Hepatocyte (in vitro differentiated cells): ENCODE results near the gene TUBD1. TPM values are rescaled to one million over a fixed set of nuclear protein-coding genes. Genes with fewer than 3 reads are reported as not detected.
"Not testable (repeated sequence)": the region's sequence is repeated elsewhere in the genome, so short reads cannot be mapped to it uniquely, and the experiment has no call there.

Source experiments
- DNase-seq: peaks from one replicate; pipeline ENCODE4 v3.0.0-alpha.2; 2016; ENCODE audit warnings: low spot score
- H2AFZ ChIP-seq: fragments of 200-600 bp; sonication (generic); 2 replicates; pipeline ENCODE4 v1.6.0; 2016; ENCODE audit warnings: antibody characterized with exemption, mild to moderate bottlenecking
- H3K27ac ChIP-seq: fragments of 200-600 bp; sonication (generic); 2 replicates; pipeline ENCODE4 v1.5.1; 2016; ENCODE audit warnings: mild to moderate bottlenecking
- H3K27me3 ChIP-seq: fragments of 200-600 bp; sonication (generic); 2 replicates; pipeline ENCODE4 v1.6.1; 2016
- H3K36me3 ChIP-seq: fragments of 200-600 bp; sonication (generic); replicated peaks from 2 replicates; pipeline ENCODE4 v1.5.1; 2016; ENCODE audit warnings: low read depth; ENCODE audit not compliant: insufficient read depth
- H3K4me1 ChIP-seq: fragments of 200-600 bp; sonication (generic); 2 replicates; pipeline ENCODE4 v1.5.1; 2016; ENCODE audit warnings: mild to moderate bottlenecking, moderate library complexity; ENCODE audit not compliant: insufficient read depth
- H3K4me2 ChIP-seq: fragments of 200-600 bp; sonication (generic); 2 replicates; pipeline ENCODE4 v1.6.0; 2016
- H3K4me3 ChIP-seq: fragments of 200-600 bp; sonication (generic); 2 replicates; pipeline ENCODE4 v1.5.1; 2016; ENCODE audit warnings: mild to moderate bottlenecking
- H3K79me2 ChIP-seq: fragments of 200-600 bp; sonication (generic); 2 replicates; pipeline ENCODE4 v1.6.0; 2017; ENCODE audit warnings: mild to moderate bottlenecking
- H3K9me2 ChIP-seq: fragments of 200-600 bp; sonication (generic); replicated peaks from 2 replicates; pipeline ENCODE4 v1.6.0; 2017; ENCODE audit warnings: mild to moderate bottlenecking; ENCODE audit not compliant: insufficient read depth
- H3K9me3 ChIP-seq: fragments of 200-600 bp; sonication (generic); 2 replicates; pipeline ENCODE4 v1.5.1; 2016; ENCODE audit warnings: low read depth, mild to moderate bottlenecking
- H4K20me1 ChIP-seq: fragments of 200-600 bp; sonication (generic); 2 replicates; pipeline ENCODE4 v1.6.0; 2016; ENCODE audit warnings: mild to moderate bottlenecking; ENCODE audit not compliant: insufficient read depth, poor library complexity, severe bottlenecking
- CTCF ChIP-seq: fragments of 200-600 bp; sonication (generic); IDR thresholded peaks from 2 replicates; pipeline ENCODE4 v1.5.1; 2016; ENCODE audit warnings: antibody characterized with exemption, mild to moderate bottlenecking; ENCODE audit not compliant: poor library complexity
- EZH2 ChIP-seq: fragments of 200-600 bp; sonication (generic); IDR thresholded peaks from 2 replicates; pipeline ENCODE4 v1.6.1; 2016; ENCODE audit warnings: antibody characterized with exemption, mild to moderate bottlenecking, borderline replicate concordance
- EZH2phosphoT487 ChIP-seq: fragments of 200-600 bp; sonication (generic); IDR thresholded peaks from one replicate; pipeline ENCODE4 v1.6.1; 2018; ENCODE audit warnings: antibody characterized with exemption, mild to moderate bottlenecking, low read depth, moderate library complexity; ENCODE audit not compliant: unreplicated experiment, severe bottlenecking
- WGBS: methylation state at CpG from one replicate; pipeline ENCODE4 v1.1.6; 2016; ENCODE audit warnings: low lambda C conversion rate; ENCODE audit errors: missing lambda C conversion rate; 5-methylcytosine and 5-hydroxymethylcytosine counted together
- polyA plus RNA-seq: library from polyadenylated mRNA; unstranded; fragments of >200 nt; fragmentation: Nextera tagmentation; extraction: Ambion mirVana; gene quantifications from 2 replicates; pipeline ENCODE4 v1.2.1, GENCODE V29; 2016
- total RNA-seq: library from RNA; depleted of rRNA; stranded (reverse); fragments of >200 nt; gene quantifications from 2 replicates; pipeline ENCODE4 v1.2.3, GENCODE V29; 2014

TUBD1 gene
- total and polyA plus RNA-seq, 2 experiments from 2014 or later: 11.8 to 12.0 TPM

GRCh38 chr17:59845595-59846393, 46.9 kb downstream of the TUBD1 start:
- peaks cover 8% of the 10 kb centered on the region for H3K79me2 ChIP-seq
- TF ChIP-seq CTCF (no peak), EZH2phosphoT487 (no peak), EZH2 (no peak)
- peak overlapping the region; percentile 99 for H3K27ac ChIP-seq
- no peak overlapping the region for H2AFZ ChIP-seq
- no peaks in the 10 kb centered on the region for H3K36me3 ChIP-seq
- H3K4me1 ChIP-seq: peaks cover 40% of the 10 kb centered on the region
- H3K9me2 ChIP-seq: no peaks in the 10 kb centered on the region
- H3K27me3 ChIP-seq: no peaks in the 10 kb centered on the region
- no peaks in the 10 kb centered on the region for H3K9me3 ChIP-seq
- no peaks in the 10 kb centered on the region for H4K20me1 ChIP-seq
- peak overlapping the region; percentile 48 for H3K4me2 ChIP-seq
- peak; percentile 72 for DNase-seq
- H3K4me3 ChIP-seq: no peak overlapping the region
- 46% methylated on average over 3 of the region's 3 CpGs for WGBS

GRCh38 chr17:59844884-59845594, 47.7 kb downstream of the TUBD1 start:
- DNase-seq: peak; percentile 13
- peaks cover 16% of the 10 kb centered on the region for H3K79me2 ChIP-seq
- TF ChIP-seq CTCF (no peak), EZH2 (no peak), EZH2phosphoT487 (no peak)
- no peak overlapping the region for H3K4me3 ChIP-seq
- 71% methylated on average over 3 of the region's 3 CpGs for WGBS
- H3K27ac ChIP-seq: peak overlapping the region; percentile 99
- peaks cover 40% of the 10 kb centered on the region for H3K4me1 ChIP-seq
- H3K4me2 ChIP-seq: peak overlapping the region; percentile 6
- H3K9me2 ChIP-seq: no peaks in the 10 kb centered on the region
- peaks cover 2% of the 10 kb centered on the region for H3K36me3 ChIP-seq
- H2AFZ ChIP-seq: no peak overlapping the region
- peaks cover 4% of the 10 kb centered on the region for H4K20me1 ChIP-seq
- H3K27me3 ChIP-seq: no peaks in the 10 kb centered on the region
- no peaks in the 10 kb centered on the region for H3K9me3 ChIP-seq

- Histone ChIP-seq H3K36me3 (peaks cover 5% of the 10 kb centered on the region), H3K4me1 (peaks cover 35% of the 10 kb centered on the region), H3K9me3 (no peaks in the 10 kb centered on the region), H3K79me2 (peaks cover 35% of the 10 kb centered on the region), H3K4me3 (no peak overlapping the region), H4K20me1 (peaks cover 11% of the 10 kb centered on the region), H3K9me2 (no peaks in the 10 kb centered on the region), H3K27ac (peak overlapping the region; percentile 99), H3K4me2 (no peak overlapping the region), H3K27me3 (no peaks in the 10 kb centered on the region), H2AFZ (no peak overlapping the region)
- DNase-seq: peak; percentile 77
- WGBS: 79% methylated on average over 13 of the region's 13 CpGs
- TF ChIP-seq EZH2phosphoT487: peak; percentile 30
- no peak for TF ChIP-seq EZH2
These were observed 49.7 kb downstream of the TUBD1 start for GRCh38 chr17:59842901-59843652.

- 88% methylated on average over 4 of the region's 4 CpGs for WGBS
- Histone ChIP-seq H3K4me1 (peaks cover 28% of the 10 kb centered on the region), H3K27ac (peak overlapping the region; percentile 99)
These were observed 50.9 kb downstream of the TUBD1 start for GRCh38 chr17:59841882-59842263.

More at GRCh38 chr17:59841882-59842263, 50.9 kb downstream of the TUBD1 start:
- not testable (repeated sequence) for DNase-seq, H2AFZ ChIP-seq, H3K4me3 ChIP-seq, H3K9me2 ChIP-seq, H3K27me3 ChIP-seq, H3K9me3 ChIP-seq, H3K36me3 ChIP-seq
- Histone ChIP-seq H3K4me2 (peak overlapping the region; percentile 74), H4K20me1 (peaks cover 11% of the 10 kb centered on the region), H3K79me2 (peaks cover 35% of the 10 kb centered on the region)
